ACC112 (cell line): Measurements from ENCODE around the gene RUNX1.

Source experiments
- H2AFZ ChIP-seq: fragments of 200-600 bp; sonication (generic); one replicate; pipeline ENCODE4 v1.6.0; 2017; ENCODE audit warnings: antibody characterized with exemption, low read length; ENCODE audit not compliant: unreplicated experiment
- H3K27ac ChIP-seq: fragments of 200-600 bp; sonication (generic); 2 replicates; pipeline ENCODE4 v1.5.1; 2014; ENCODE audit warnings: low read depth, mild to moderate bottlenecking, antibody characterized with exemption, low read length, moderate library complexity
- H3K27me3 ChIP-seq: fragments of 200-600 bp; sonication (generic); 2 replicates; pipeline ENCODE4 v1.6.1; 2014; ENCODE audit warnings: mild to moderate bottlenecking, antibody characterized with exemption, low read length, moderate library complexity, mixed read lengths; ENCODE audit not compliant: insufficient read depth
- H3K36me3 ChIP-seq: fragments of 200-600 bp; sonication (generic); 2 replicates; pipeline ENCODE4 v1.6.1; 2016; ENCODE audit warnings: mild to moderate bottlenecking, antibody characterized with exemption, low read length, moderate library complexity, mixed read lengths; ENCODE audit not compliant: insufficient read depth
- H3K4me1 ChIP-seq: fragments of 200-600 bp; sonication (generic); one replicate; pipeline ENCODE4 v1.6.1; 2016; ENCODE audit warnings: low read length, mixed read lengths; ENCODE audit not compliant: insufficient read depth, unreplicated experiment, control insufficient read depth
- H3K4me3 ChIP-seq: fragments of 200-600 bp; sonication (generic); 2 replicates; pipeline ENCODE4 v1.5.1; 2014; ENCODE audit warnings: mild to moderate bottlenecking, low read depth, low read length
- H3K79me2 ChIP-seq: fragments of 200-600 bp; sonication (generic); one replicate; pipeline ENCODE4 v1.6.0; 2016; ENCODE audit warnings: low read length; ENCODE audit not compliant: control insufficient read depth, unreplicated experiment, insufficient read depth

Gene RUNX1

GRCh38 chr21:35081861-35082260 lies 32.8 kb upstream of the RUNX1 start:
- H3K79me2 ChIP-seq = no peaks in the 10 kb centered on the region
- H3K4me1 ChIP-seq = peaks cover 24% of the 10 kb centered on the region
- no peaks in the 10 kb centered on the region for H3K27me3 ChIP-seq
- H3K36me3 ChIP-seq = no peaks in the 10 kb centered on the region
- no peak overlapping the region for H3K4me3 ChIP-seq
- H3K27ac ChIP-seq = no peak overlapping the region
- no peak overlapping the region for H2AFZ ChIP-seq

GRCh38 chr21:35079181-35079580 lies 30.1 kb upstream of the RUNX1 start:
- Histone ChIP-seq H3K27ac (no peak overlapping the region), H2AFZ (no peak overlapping the region), H3K4me1 (no peaks in the 10 kb centered on the region), H3K36me3 (no peaks in the 10 kb centered on the region), H3K27me3 (no peaks in the 10 kb centered on the region), H3K79me2 (no peaks in the 10 kb centered on the region), H3K4me3 (no peak overlapping the region)

- H3K27ac ChIP-seq = no peak overlapping the region
Measured at GRCh38 chr21:35077975-35078374, 28.9 kb upstream of the RUNX1 start.

GRCh38 chr21:35077466-35077865 lies 28.4 kb upstream of the RUNX1 start:
- no peak overlapping the region for H3K4me3 ChIP-seq
- no peaks in the 10 kb centered on the region for H3K27me3 ChIP-seq
- H3K36me3 ChIP-seq = no peaks in the 10 kb centered on the region
- peaks cover 5% of the 10 kb centered on the region for H3K4me1 ChIP-seq
- no peaks in the 10 kb centered on the region for H3K79me2 ChIP-seq
- H2AFZ ChIP-seq = no peak overlapping the region
- no peak overlapping the region for H3K27ac ChIP-seq

More at GRCh38 chr21:35077975-35078374, 28.9 kb upstream of the RUNX1 start:
- no peaks in the 10 kb centered on the region for H3K4me1 ChIP-seq
- no peaks in the 10 kb centered on the region for H3K79me2 ChIP-seq
- no peaks in the 10 kb centered on the region for H3K27me3 ChIP-seq
- H3K36me3 ChIP-seq = no peaks in the 10 kb centered on the region
- no peak overlapping the region for H3K4me3 ChIP-seq
- H2AFZ ChIP-seq = no peak overlapping the region

- Histone ChIP-seq H3K4me1 (peaks cover 6% of the 10 kb centered on the region), H3K27me3 (no peaks in the 10 kb centered on the region), H3K36me3 (no peaks in the 10 kb centered on the region), H3K4me3 (no peak overlapping the region), H2AFZ (peak overlapping the region; percentile 39), H3K27ac (no peak overlapping the region), H3K79me2 (no peaks in the 10 kb centered on the region)
Measured at GRCh38 chr21:35075546-35075945, 26.4 kb upstream of the RUNX1 start.

GRCh38 chr21:35072960-35073359 lies 23.9 kb upstream of the RUNX1 start:
- H3K36me3 ChIP-seq = no peaks in the 10 kb centered on the region
- H3K4me1 ChIP-seq = peaks cover 6% of the 10 kb centered on the region
- no peak overlapping the region for H2AFZ ChIP-seq
- H3K27me3 ChIP-seq = no peaks in the 10 kb centered on the region
- H3K79me2 ChIP-seq = no peaks in the 10 kb centered on the region
- no peak overlapping the region for H3K4me3 ChIP-seq
- no peak overlapping the region for H3K27ac ChIP-seq

- no peak overlapping the region for H2AFZ ChIP-seq
- no peaks in the 10 kb centered on the region for H3K79me2 ChIP-seq
- no peaks in the 10 kb centered on the region for H3K27me3 ChIP-seq
- H3K4me3 ChIP-seq = no peak overlapping the region
- peaks cover 6% of the 10 kb centered on the region for H3K4me1 ChIP-seq
- H3K27ac ChIP-seq = no peak overlapping the region
- no peaks in the 10 kb centered on the region for H3K36me3 ChIP-seq
Measured at GRCh38 chr21:35072557-35072956, 23.5 kb upstream of the RUNX1 start.

GRCh38 chr21:35071347-35071746 lies 22.2 kb upstream of the RUNX1 start:
- no peak overlapping the region for H2AFZ ChIP-seq
- no peak overlapping the region for H3K4me3 ChIP-seq
- H3K36me3 ChIP-seq = no peaks in the 10 kb centered on the region
- H3K4me1 ChIP-seq = peaks cover 6% of the 10 kb centered on the region
- no peak overlapping the region for H3K27ac ChIP-seq
- no peaks in the 10 kb centered on the region for H3K27me3 ChIP-seq
- H3K79me2 ChIP-seq = no peaks in the 10 kb centered on the region

- Histone ChIP-seq H2AFZ (no peak overlapping the region), H3K27ac (no peak overlapping the region), H3K4me3 (no peak overlapping the region), H3K79me2 (no peaks in the 10 kb centered on the region), H3K4me1 (peaks cover 6% of the 10 kb centered on the region), H3K27me3 (no peaks in the 10 kb centered on the region), H3K36me3 (no peaks in the 10 kb centered on the region)
Measured at GRCh38 chr21:35070436-35070835, 21.3 kb upstream of the RUNX1 start.

- H3K27me3 ChIP-seq = no peaks in the 10 kb centered on the region
- H3K79me2 ChIP-seq = no peaks in the 10 kb centered on the region
- H3K36me3 ChIP-seq = no peaks in the 10 kb centered on the region
- no peak overlapping the region for H3K27ac ChIP-seq
- H3K4me1 ChIP-seq = no peaks in the 10 kb centered on the region
- no peak overlapping the region for H3K4me3 ChIP-seq
- no peak overlapping the region for H2AFZ ChIP-seq
Measured at GRCh38 chr21:35066824-35067223, 17.7 kb upstream of the RUNX1 start.

- H3K79me2 ChIP-seq = no peaks in the 10 kb centered on the region
- no peak overlapping the region for H2AFZ ChIP-seq
- no peak overlapping the region for H3K27ac ChIP-seq
- H3K4me3 ChIP-seq = no peak overlapping the region
- H3K36me3 ChIP-seq = no peaks in the 10 kb centered on the region
- no peaks in the 10 kb centered on the region for H3K27me3 ChIP-seq
- H3K4me1 ChIP-seq = no peaks in the 10 kb centered on the region
Measured at GRCh38 chr21:35063428-35064172, 14.5 kb upstream of the RUNX1 start.
